ENCODE results near the gene TCF3. TPM values are rescaled to one million over a fixed set of nuclear protein-coding genes. Genes with fewer than 3 reads are reported as not detected.
A peak's percentile ranks its signal among the peaks of the same experiment; 100 is the strongest.

The TCF3 gene
- total RNA-seq, 1 experiment from 2014 or later, result 304 TPM

DNA sequence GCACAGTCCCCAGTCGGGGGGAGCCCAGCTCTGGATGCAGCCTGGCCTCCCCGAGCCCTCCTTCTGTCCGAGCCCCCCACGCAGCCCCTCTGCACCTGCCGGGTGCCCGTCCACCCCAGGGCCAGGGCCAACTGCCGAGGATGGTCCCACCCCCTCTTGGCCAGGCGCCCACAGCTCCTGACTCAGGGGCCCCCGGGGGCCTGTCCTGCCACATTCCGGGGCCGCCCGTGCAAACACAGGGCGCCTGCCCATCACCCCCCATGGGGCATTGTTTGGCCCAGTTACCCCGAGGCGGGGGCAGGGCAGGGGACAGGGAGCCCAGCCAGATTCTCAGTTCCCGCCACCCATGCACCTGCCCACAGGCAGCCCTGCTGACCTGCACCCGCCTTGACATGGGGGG, 5.3 kb upstream of the TCF3 start:
- Histone ChIP-seq H4K91ac (ENCODE audit: insufficient read length, low read depth, low read length) (no peak overlapping the region), H2BK15ac (ENCODE audit: low read depth, low read length) (no peak overlapping the region), H3T11ph (ENCODE audit: low read length) (no peak overlapping the region), H3K9me3 (ENCODE audit: control insufficient read depth, low read depth, low read length) (no peaks in the 10 kb centered on the region), H3K79me2 (ENCODE audit: insufficient read depth, low read length) (no peaks in the 10 kb centered on the region), H3K4me1 (ENCODE audit: insufficient read depth, low read length) (no peaks in the 10 kb centered on the region), H2BK20ac (ENCODE audit: low read depth, low read length, poor library complexity, severe bottlenecking) (no peak overlapping the region), H2AFZ (ENCODE audit: low read length) (no peak overlapping the region), H4K20me1 (ENCODE audit: control insufficient read depth, insufficient read depth, insufficient read length) (no peaks in the 10 kb centered on the region), H3K4me2 (ENCODE audit: insufficient read depth, insufficient read length, low read length) (no peak overlapping the region), H3K9ac (ENCODE audit: extremely low read depth, insufficient read length, low read length) (no peak overlapping the region), H2AK5ac (ENCODE audit: insufficient read length, low read length) (no peak overlapping the region), H4K5ac (ENCODE audit: insufficient read length, low read depth, low read length) (no peak overlapping the region), H2BK120ac (ENCODE audit: low read depth, low read length, poor library complexity, severe bottlenecking) (no peak overlapping the region), H3K79me1 (ENCODE audit: insufficient read depth, low read depth, low read length, poor library complexity, severe bottlenecking) (no peaks in the 10 kb centered on the region), H3K4ac (ENCODE audit: low read depth, low read length) (no peak overlapping the region), H2BK5ac (ENCODE audit: insufficient read length, low read length) (no peak overlapping the region), H2BK12ac (ENCODE audit: insufficient read length, low read depth, low read length) (no peak overlapping the region), H3K18ac (ENCODE audit: insufficient read length, low read depth, low read length) (no peak overlapping the region), H4K8ac (replicated peaks; ENCODE audit: insufficient read length, low read depth, low read length) (no peak overlapping the region), H3K23ac (ENCODE audit: insufficient read length, low read depth, low read length) (no peak overlapping the region), H3K14ac (ENCODE audit: insufficient read depth, low read length) (no peak overlapping the region; the same call in 1 of the 2 replicates), H3K23me2 (ENCODE audit: insufficient read length, low read depth, low read length, poor library complexity, severe bottlenecking) (peaks cover 4% of the 10 kb centered on the region), H3K56ac (ENCODE audit: insufficient read length, low read depth, low read length) (no peak overlapping the region), H3K27me3 (ENCODE audit: insufficient read depth, low read length) (no peaks in the 10 kb centered on the region), H3K27ac (ENCODE audit: insufficient read length, low read depth, low read length) (no peak overlapping the region)
- no CpG with 5 or more reads among the region's 17 CpGs for WGBS (ENCODE audit: extremely low coverage, insufficient read length, low lambda C conversion rate)
- Mint-ChIP-seq H3K27me3 (ENCODE audit: low read depth) (peaks cover 29% of the 10 kb centered on the region), H3K27ac (no peak overlapping the region), H3K4me1 (peaks cover 3 to 18% of the 10 kb centered on the region in 2 experiments; a peak in 2 of 4 replicates), H3K36me3 (ENCODE audit: insufficient read depth in 1 of 3, low read depth in 3 of 3) (peaks cover 0 to 5% (median 1%) of the 10 kb centered on the region in 3 experiments; a peak in 5 of 7 replicates), H3K4me3 (no peak overlapping the region), H3K9me3 (peaks cover 7 to 9% of the 10 kb centered on the region in 2 experiments; a peak in 4 of 5 replicates)
- DNase-seq, result peak; percentile 23
- TF ChIP-seq, protein P1, sequence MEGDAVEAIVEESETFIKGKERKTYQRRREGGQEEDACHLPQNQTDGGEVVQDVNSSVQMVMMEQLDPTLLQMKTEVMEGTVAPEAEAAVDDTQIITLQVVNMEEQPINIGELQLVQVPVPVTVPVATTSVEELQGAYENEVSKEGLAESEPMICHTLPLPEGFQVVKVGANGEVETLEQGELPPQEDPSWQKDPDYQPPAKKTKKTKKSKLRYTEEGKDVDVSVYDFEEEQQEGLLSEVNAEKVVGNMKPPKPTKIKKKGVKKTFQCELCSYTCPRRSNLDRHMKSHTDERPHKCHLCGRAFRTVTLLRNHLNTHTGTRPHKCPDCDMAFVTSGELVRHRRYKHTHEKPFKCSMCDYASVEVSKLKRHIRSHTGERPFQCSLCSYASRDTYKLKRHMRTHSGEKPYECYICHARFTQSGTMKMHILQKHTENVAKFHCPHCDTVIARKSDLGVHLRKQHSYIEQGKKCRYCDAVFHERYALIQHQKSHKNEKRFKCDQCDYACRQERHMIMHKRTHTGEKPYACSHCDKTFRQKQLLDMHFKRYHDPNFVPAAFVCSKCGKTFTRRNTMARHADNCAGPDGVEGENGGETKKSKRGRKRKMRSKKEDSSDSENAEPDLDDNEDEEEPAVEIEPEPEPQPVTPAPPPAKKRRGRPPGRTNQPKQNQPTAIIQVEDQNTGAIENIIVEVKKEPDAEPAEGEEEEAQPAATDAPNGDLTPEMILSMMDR (conservative IDR thresholded peaks at IDR 0.05), result no peak

Data from H9 (cell line).